GM21723 (cell line): Measurements from ENCODE around the gene ZMIZ2.
"Not testable (repeated sequence)": the region's sequence is repeated elsewhere in the genome, so short reads cannot be mapped to it uniquely, and the experiment has no call there.

Source experiments
- ATAC-seq: cut with Tn5 transposase; IDR thresholded peaks from one replicate; pipeline ENCODE4 v1.9.1; 2021; ENCODE audit warnings: mild to moderate bottlenecking, moderate library complexity; ENCODE audit not compliant: unreplicated experiment

The ZMIZ2 gene

DNA sequence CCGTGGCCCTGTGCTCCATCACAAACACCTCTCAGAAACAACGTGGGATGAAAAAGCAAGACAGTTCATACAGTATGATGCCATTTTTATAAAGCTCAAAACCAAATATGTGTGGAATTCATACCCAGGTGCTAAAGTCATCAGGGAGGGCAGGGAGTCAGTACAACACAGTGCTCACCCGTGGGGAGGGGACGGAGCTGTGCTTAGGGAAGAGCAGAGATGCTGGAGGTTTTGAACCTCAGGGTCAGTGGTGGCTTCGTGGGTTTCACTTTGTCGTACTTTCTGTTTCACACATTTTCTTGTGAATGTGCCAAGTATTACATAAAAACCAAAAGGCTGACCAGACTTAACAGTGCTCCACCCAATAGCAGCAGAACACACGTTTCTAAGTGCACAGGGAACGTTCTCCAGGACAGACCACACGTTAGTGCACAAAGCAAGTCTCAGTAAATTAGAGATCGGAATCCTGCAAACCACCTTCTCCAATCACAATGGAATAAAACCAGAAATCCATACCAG, 21.2 kb downstream of the ZMIZ2 start:
- peak; percentile 81 for ATAC-seq

- no peak for ATAC-seq
These were observed 22.7 kb downstream of the ZMIZ2 start for GRCh38 chr7:44771358-44771757.

DNA sequence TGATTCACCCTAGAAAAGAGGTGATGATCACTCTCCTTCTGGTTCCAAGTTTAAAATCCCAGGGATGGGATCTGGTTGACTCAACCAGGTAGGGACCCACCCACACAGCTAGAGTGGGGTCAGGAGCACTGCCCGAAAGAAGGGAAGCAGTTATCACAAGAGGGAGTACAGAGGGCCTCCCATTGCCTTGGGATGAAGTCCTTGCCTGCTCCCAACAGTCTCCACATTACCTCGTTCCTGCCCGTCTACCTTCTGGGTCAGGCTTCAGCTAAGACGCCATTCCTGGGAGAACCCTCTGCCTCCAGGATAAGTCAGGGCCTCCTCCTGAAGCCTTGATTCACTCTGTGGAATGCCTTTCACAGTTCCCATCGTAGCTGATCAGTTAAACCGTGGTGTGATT, 23.8 kb downstream of the ZMIZ2 start:
- no peak for ATAC-seq

DNA sequence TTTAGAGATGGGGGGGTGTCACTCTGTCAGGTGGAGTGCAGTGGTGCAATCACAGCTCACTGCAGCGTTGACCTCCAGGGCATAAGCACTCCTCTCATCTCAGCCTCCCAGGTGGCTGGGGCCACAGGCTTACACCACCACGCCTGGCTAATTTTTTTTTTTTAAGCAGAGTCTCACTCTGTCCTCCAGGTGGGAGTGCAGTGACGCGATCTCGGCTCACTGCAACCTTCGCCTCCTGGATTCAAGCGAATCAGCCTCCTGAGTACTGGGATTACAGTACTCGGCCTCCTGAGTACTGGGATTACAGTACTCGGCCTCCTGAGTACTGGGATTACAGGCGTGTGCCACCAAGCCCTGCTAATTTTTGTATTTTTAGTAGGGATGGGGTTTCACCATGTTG, 24.2 kb downstream of the ZMIZ2 start:
- ATAC-seq = no peak

GRCh38 chr7:44774486-44774885, 25.8 kb downstream of the ZMIZ2 start:
- ATAC-seq = not testable (repeated sequence)

DNA sequence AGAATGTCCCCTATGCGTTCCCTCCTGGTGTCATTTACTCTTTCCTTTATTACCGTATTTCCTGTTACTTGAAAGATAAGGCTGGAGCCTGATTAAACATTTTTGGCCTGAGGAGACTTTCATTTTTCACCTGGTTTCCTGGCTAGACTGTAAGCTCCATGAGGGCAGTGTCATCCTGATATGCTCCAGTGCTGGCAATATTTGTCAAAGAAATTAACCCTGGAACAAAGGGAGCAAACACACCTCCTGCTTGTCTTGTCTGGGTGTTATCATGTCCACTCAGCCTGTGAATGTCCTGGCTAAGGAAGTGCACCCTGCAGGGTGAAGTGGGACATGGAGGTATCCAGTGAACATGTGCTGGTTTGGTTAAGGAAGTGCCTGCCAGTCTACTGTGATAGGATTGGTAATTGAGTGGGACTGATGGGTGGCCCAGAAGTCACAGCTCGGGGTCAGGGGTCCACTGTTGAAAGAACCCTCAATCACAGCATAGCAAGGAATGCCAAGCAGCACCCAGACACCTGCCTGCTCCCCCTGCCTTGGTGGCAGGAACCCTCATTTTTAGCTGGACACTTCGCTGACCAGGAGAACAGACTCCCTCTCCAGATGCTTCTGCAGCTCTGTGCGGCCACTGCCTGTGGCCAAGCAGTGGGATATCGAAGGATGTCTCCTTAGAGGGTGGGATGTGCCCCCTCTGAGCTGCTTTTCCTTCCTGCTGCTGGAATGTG, 26.9 kb downstream of the ZMIZ2 start:
- ATAC-seq = no peak

DNA sequence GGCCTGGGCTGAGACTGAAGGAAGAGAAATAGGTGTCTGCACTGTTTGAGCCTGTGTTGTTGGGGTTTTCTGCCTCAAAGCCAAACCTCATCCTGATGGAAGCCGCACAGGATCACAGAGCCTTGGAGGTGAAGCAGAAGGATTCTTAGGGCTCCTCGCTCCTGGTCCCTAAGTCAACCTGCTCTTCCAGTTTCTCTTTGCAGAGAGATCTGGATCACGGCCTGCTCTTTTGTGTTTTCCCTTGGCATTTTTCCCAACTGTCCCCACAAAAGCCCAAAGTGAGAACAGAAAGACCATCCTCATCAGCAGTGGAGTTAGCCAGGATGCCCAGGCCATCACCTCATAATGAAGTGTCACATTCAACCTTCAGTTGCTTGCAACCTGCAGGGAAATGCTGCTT, 27.6 kb downstream of the ZMIZ2 start:
- ATAC-seq = no peak

GRCh38 chr7:44782460-44782859, 33.8 kb downstream of the ZMIZ2 start:
- no peak for ATAC-seq

DNA sequence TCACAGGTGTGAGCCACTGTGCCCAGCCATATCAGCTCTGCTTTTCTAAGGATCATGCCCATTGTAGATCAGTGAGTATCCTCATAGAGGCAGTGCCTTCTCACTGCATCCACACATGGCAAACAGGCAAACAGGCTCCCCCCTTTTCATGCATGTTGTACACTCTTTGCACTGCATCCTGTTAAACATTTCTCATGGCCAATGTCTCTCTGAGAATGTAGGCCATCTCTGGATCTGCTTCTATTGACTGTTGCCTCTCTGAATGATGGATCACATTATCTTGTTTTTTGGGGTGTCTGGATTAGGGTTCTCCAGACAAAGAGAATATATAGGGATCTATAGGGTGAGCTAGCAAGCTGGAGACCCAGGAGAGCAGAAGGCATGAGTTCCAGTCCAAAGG, 34.8 kb downstream of the ZMIZ2 start:
- ATAC-seq = no peak

GRCh38 chr7:44784364-44784763, 35.7 kb downstream of the ZMIZ2 start:
- no peak for ATAC-seq

DNA sequence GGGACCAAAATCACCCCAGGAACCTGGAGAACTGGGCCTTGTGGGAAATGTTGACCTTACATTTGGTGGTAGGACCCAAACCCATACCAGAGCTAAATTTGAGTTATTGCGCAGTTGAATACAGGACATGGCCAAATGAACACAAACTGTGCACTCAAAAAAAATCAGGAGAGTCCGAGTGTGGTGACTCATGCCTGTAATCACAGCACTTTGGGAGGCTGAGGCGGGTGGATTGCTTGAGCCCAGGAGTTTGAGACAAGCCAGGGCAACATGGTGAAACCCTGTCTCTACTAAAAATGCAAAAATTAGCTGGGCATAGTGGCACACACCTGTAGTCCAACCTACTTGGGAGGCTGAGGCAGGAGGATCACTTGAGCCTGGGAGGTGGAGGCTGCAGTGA, 36.6 kb downstream of the ZMIZ2 start:
- ATAC-seq = not testable (repeated sequence)

GRCh38 chr7:44787041-44787440, 38.4 kb downstream of the ZMIZ2 start:
- no peak for ATAC-seq

DNA sequence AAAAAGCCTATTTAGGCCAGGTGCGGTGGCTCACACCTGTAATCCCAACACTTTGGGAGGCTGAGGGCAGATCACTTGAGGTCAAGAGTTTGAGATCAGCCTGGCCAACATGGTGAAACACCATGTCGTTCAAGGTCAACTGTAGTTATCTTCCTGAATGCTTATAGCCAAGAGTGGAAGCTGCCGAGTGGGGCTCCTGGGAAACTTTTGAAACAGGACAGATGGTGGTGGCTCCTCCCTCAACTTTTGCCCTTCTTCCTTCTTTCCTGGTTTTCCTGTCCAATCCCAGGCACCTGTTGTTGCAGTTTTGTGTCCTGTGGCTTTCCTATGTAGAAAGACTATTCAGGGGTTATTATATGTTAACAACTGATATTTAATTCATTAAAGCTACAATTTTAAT, 39.1 kb downstream of the ZMIZ2 start:
- ATAC-seq = no peak

- ATAC-seq = no peak
These were observed 41.3 kb downstream of the ZMIZ2 start for GRCh38 chr7:44789990-44790389.

- no peak for ATAC-seq
These were observed 42.9 kb downstream of the ZMIZ2 start for GRCh38 chr7:44791278-44792219.

GRCh38 chr7:44793919-44794318, 45.3 kb downstream of the ZMIZ2 start:
- no peak for ATAC-seq

- no peak for ATAC-seq
These were observed 45.7 kb downstream of the ZMIZ2 start for GRCh38 chr7:44794331-44794730.

GRCh38 chr7:44796034-44796503, 47.4 kb downstream of the ZMIZ2 start:
- ATAC-seq = peak; percentile 34

- ATAC-seq = peak; percentile 86
These were observed 48.1 kb downstream of the ZMIZ2 start, which contains the start of gene PPIA for GRCh38 chr7:44796504-44797328. Gene PPIA, plus strand, starts transcription at chr7:44796681. Its CDS starts 44 bp downstream, at chr7:44796725.

DNA sequence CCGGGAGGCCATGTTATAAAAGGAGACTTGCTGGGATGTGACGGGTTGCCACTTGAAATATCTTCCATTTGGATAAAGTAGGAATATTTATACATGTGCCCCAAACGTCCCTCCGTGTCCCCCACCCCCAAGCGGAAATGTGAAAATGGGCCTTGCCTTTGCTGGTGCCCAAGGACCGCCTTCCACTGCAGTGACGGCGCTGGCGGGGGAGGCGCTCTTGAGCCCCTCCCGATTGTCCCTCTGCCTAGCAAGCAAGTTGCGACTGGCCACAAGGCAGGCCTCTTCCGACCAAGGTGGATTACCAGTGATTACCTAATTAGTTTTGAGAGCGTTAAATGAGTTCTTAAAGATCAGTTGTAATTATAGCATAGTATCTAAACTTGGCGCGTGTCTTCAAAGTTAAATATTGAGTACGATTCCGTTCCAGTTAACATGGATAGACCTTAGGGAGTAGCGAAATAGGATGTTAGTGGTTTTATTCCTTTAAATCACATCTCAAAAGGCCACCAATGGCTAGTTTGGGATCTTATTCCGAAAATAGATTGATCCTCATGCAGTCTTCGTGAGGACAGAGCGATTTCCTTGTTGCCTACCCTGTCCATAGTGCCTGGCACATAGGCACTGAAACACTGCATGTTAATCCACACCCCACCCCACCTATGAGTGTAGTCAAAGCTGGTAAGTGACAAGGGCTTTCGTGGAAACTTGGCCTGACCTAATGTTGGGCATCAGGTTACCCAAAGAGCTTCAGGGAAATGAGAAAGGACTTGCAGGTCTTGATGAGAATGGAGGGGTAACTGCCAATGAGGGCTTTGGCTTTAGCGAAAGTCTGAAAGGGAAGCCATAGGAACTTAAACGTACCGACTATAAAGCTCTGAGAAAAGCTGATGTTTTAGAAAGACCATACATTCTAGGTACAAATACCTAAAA, 48.9 kb downstream of the ZMIZ2 start:
- peak; percentile 56 for ATAC-seq
